CD1c-positive myeloid dendritic cell (primary cell): ENCODE measurements around the gene NLGN1.
"Not testable (repeated sequence)": the region's sequence is repeated elsewhere in the genome, so short reads cannot be mapped to it uniquely, and the experiment has no call there.

Source experiments
- DNase-seq: peaks from one replicate; pipeline ENCODE4 v3.0.0-alpha.2; 2016; ENCODE audit errors: extremely low spot score

The NLGN1 gene

GRCh38 chr3:174158674-174159073 is 761.1 kb downstream of the NLGN1 start:
- DNase-seq: no peak

- no peak for DNase-seq
These were observed 762.1 kb downstream of the NLGN1 start for GRCh38 chr3:174159604-174160003.

GRCh38 chr3:174162550-174162949 is 765.0 kb downstream of the NLGN1 start:
- no peak for DNase-seq

- DNase-seq: no peak
These were observed 770.5 kb downstream of the NLGN1 start for GRCh38 chr3:174168026-174168425.

- DNase-seq: no peak
These were observed 771.2 kb downstream of the NLGN1 start for GRCh38 chr3:174168538-174169254.

- no peak for DNase-seq
These were observed 772.2 kb downstream of the NLGN1 start for GRCh38 chr3:174169736-174170135.

- no peak for DNase-seq
These were observed 772.7 kb downstream of the NLGN1 start for GRCh38 chr3:174170248-174170647.

- no peak for DNase-seq
These were observed 788.9 kb downstream of the NLGN1 start for GRCh38 chr3:174186377-174186989.

GRCh38 chr3:174191380-174191779 is 793.8 kb downstream of the NLGN1 start:
- DNase-seq: no peak

GRCh38 chr3:174191895-174192294 is 794.4 kb downstream of the NLGN1 start:
- DNase-seq: no peak

- no peak for DNase-seq
These were observed 794.9 kb downstream of the NLGN1 start for GRCh38 chr3:174192471-174192870.

GRCh38 chr3:174193604-174194003 is 796.1 kb downstream of the NLGN1 start:
- DNase-seq: no peak

- no peak for DNase-seq
These were observed 799.9 kb downstream of the NLGN1 start for GRCh38 chr3:174197416-174197815.

- no peak for DNase-seq
These were observed 800.7 kb downstream of the NLGN1 start for GRCh38 chr3:174198199-174198598.

GRCh38 chr3:174199696-174200095 is 802.2 kb downstream of the NLGN1 start:
- no peak for DNase-seq

GRCh38 chr3:174202116-174202515 is 804.6 kb downstream of the NLGN1 start:
- DNase-seq: no peak

- no peak for DNase-seq
These were observed 805.0 kb downstream of the NLGN1 start for GRCh38 chr3:174202561-174202960.

GRCh38 chr3:174204765-174205164 is 807.2 kb downstream of the NLGN1 start:
- no peak for DNase-seq

- DNase-seq: no peak
These were observed 809.2 kb downstream of the NLGN1 start for GRCh38 chr3:174206607-174207192.

- DNase-seq: no peak
These were observed 810.6 kb downstream of the NLGN1 start for GRCh38 chr3:174208161-174208560.

- DNase-seq: not testable (repeated sequence)
These were observed 814.4 kb downstream of the NLGN1 start for GRCh38 chr3:174211896-174212295.

GRCh38 chr3:174215456-174215855 is 817.9 kb downstream of the NLGN1 start:
- no peak for DNase-seq

- DNase-seq: no peak
These were observed 818.5 kb downstream of the NLGN1 start for GRCh38 chr3:174216019-174216418.
